22Rv1 (cell line): Measurements from ENCODE around the gene RCN2.

ENCODE experiments used
- CTCF ChIP-seq: fragments of 450-650 bp; IDR thresholded peaks from 2 replicates; pipeline ENCODE4 v1.5.1; 2017; ENCODE audit warnings: mild to moderate bottlenecking
- ZFX ChIP-seq: fragments of 450-650 bp; IDR thresholded peaks from 2 replicates; pipeline ENCODE4 v1.6.1; 2017; ENCODE audit warnings: antibody characterized with exemption, borderline replicate concordance

DNA sequence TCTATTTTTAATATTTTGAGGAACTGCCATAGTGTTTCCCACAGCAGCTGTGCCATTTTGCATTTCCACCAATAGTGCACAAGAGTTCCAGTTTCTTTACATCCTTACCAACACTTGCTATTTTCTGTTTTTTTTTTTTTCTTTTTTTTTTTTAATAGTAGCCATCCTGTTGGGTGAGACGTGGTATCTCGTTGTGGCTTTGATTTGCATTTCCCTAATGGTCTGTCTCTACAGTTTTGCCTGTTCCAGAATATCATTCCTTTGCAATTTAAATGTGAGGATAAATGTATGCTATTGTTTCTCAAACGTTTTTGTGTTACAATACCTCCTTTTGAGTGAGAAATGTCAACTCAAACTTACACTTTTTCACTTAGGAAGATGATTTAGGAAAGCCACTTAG is 22.4 kb downstream of the RCN2 start:
- TF ChIP-seq CTCF (no peak), ZFX (no peak)
